Endothelial cell (in vitro differentiated cells): Measurements from ENCODE around the gene S100A3. TPM values are rescaled to one million over a fixed set of nuclear protein-coding genes. Genes with fewer than 3 reads are reported as not detected.

Source experiments
- DNase-seq: peaks from one replicate; pipeline ENCODE4 v3.0.0; 2021; ENCODE audit warnings: low spot score
- H3K27ac Mint-ChIP-seq: one replicate; pipeline ENCODE4 v1.8.0; 2021; ENCODE audit warnings: mixed read lengths, inconsistent platforms; ENCODE audit not compliant: unreplicated experiment
- H3K27me3 Mint-ChIP-seq: one replicate; pipeline ENCODE4 v1.8.0; 2021; ENCODE audit warnings: mild to moderate bottlenecking, moderate library complexity, mixed read lengths, inconsistent platforms; ENCODE audit not compliant: unreplicated experiment
- H3K36me3 Mint-ChIP-seq: one replicate; pipeline ENCODE4 v1.8.0; 2021; ENCODE audit warnings: mild to moderate bottlenecking, low read depth, mixed read lengths, inconsistent platforms; ENCODE audit not compliant: unreplicated experiment
- H3K4me1 Mint-ChIP-seq: one replicate; pipeline ENCODE4 v1.8.0; 2021; ENCODE audit warnings: mild to moderate bottlenecking, mixed read lengths, inconsistent platforms; ENCODE audit not compliant: unreplicated experiment
- H3K4me3 Mint-ChIP-seq: one replicate; pipeline ENCODE4 v1.8.0; 2021; ENCODE audit warnings: mild to moderate bottlenecking, mixed read lengths, inconsistent platforms; ENCODE audit not compliant: unreplicated experiment
- H3K9me3 Mint-ChIP-seq: one replicate; pipeline ENCODE4 v1.8.0; 2021; ENCODE audit warnings: mixed read lengths, inconsistent platforms; ENCODE audit not compliant: unreplicated experiment
- CTCF ChIP-seq: fragments of 200-600 bp; sonication (generic); IDR thresholded peaks from one replicate; pipeline ENCODE4 v1.5.0; 2021; ENCODE audit warnings: antibody characterized with exemption; ENCODE audit not compliant: unreplicated experiment
- total RNA-seq: library from RNA; stranded (reverse); fragmentation: NEBNext Ultra II Directional; extraction: Animal tissue kit (Norgen Biotek cat#: 25700); gene quantifications from one replicate; pipeline ENCODE4 v1.2.1, GENCODE V29; 2021; ENCODE audit not compliant: unreplicated experiment

The S100A3 gene
- total RNA-seq, 1 donor from 2014 or later: not detected

GRCh38 chr1:153573351-153573750 is 24.3 kb upstream of the S100A3 start:
- H3K27me3 Mint-ChIP-seq: peaks cover 10% of the 10 kb centered on the region
- DNase-seq: no peak
- H3K27ac Mint-ChIP-seq: no peak overlapping the region
- no peaks in the 10 kb centered on the region for H3K36me3 Mint-ChIP-seq
- H3K4me1 Mint-ChIP-seq: peaks cover 16% of the 10 kb centered on the region
- no peaks in the 10 kb centered on the region for H3K9me3 Mint-ChIP-seq
- no peak overlapping the region for H3K4me3 Mint-ChIP-seq
- TF ChIP-seq CTCF: no peak

GRCh38 chr1:153572569-153573015 is 23.5 kb upstream of the S100A3 start:
- peaks cover 23% of the 10 kb centered on the region for H3K4me1 Mint-ChIP-seq
- H3K27ac Mint-ChIP-seq: no peak overlapping the region
- H3K27me3 Mint-ChIP-seq: peaks cover 10% of the 10 kb centered on the region
- no peaks in the 10 kb centered on the region for H3K9me3 Mint-ChIP-seq
- H3K4me3 Mint-ChIP-seq: no peak overlapping the region
- TF ChIP-seq CTCF: no peak
- no peaks in the 10 kb centered on the region for H3K36me3 Mint-ChIP-seq
- DNase-seq: peak; percentile 64

GRCh38 chr1:153571706-153572105 is 22.6 kb upstream of the S100A3 start:
- Mint-ChIP-seq H3K4me1 (peaks cover 26% of the 10 kb centered on the region), H3K9me3 (no peaks in the 10 kb centered on the region), H3K27ac (peak overlapping the region; percentile 34), H3K27me3 (peaks cover 14% of the 10 kb centered on the region), H3K4me3 (no peak overlapping the region), H3K36me3 (no peaks in the 10 kb centered on the region)
- no peak for TF ChIP-seq CTCF
- DNase-seq: no peak

GRCh38 chr1:153570874-153571273 is 21.8 kb upstream of the S100A3 start:
- no peak for TF ChIP-seq CTCF
- no peaks in the 10 kb centered on the region for H3K9me3 Mint-ChIP-seq
- no peak overlapping the region for H3K4me3 Mint-ChIP-seq
- no peaks in the 10 kb centered on the region for H3K36me3 Mint-ChIP-seq
- no peak overlapping the region for H3K27ac Mint-ChIP-seq
- peaks cover 32% of the 10 kb centered on the region for H3K4me1 Mint-ChIP-seq
- peaks cover 15% of the 10 kb centered on the region for H3K27me3 Mint-ChIP-seq
- DNase-seq: no peak

GRCh38 chr1:153569465-153569864 is 20.4 kb upstream of the S100A3 start:
- no peak overlapping the region for H3K4me3 Mint-ChIP-seq
- peaks cover 19% of the 10 kb centered on the region for H3K27me3 Mint-ChIP-seq
- no peak for TF ChIP-seq CTCF
- no peak for DNase-seq
- H3K27ac Mint-ChIP-seq: no peak overlapping the region
- H3K4me1 Mint-ChIP-seq: peaks cover 35% of the 10 kb centered on the region
- no peaks in the 10 kb centered on the region for H3K9me3 Mint-ChIP-seq
- no peaks in the 10 kb centered on the region for H3K36me3 Mint-ChIP-seq
